Lower leg skin (tissue), 3 donors: ENCODE data around the gene KCNJ11.

Source experiments
- CTCF ChIP-seq, 3 donors: fragments of 450-650 bp; IDR thresholded peaks; one replicate each; pipeline ENCODE4 v1.5.1; 2016; ENCODE audit warnings: antibody characterized with exemption in 3 of 3, mild to moderate bottlenecking in 3 of 3, moderate library complexity in 2 of 3
- POLR2A ChIP-seq, 2 donors: fragments of 450-650 bp; IDR thresholded peaks; one replicate each; pipeline ENCODE4 v1.6.1; 2016 to 2017; ENCODE audit warnings: antibody characterized with exemption in 2 of 2, mild to moderate bottlenecking in 1 of 2, moderate library complexity in 1 of 2

DNA sequence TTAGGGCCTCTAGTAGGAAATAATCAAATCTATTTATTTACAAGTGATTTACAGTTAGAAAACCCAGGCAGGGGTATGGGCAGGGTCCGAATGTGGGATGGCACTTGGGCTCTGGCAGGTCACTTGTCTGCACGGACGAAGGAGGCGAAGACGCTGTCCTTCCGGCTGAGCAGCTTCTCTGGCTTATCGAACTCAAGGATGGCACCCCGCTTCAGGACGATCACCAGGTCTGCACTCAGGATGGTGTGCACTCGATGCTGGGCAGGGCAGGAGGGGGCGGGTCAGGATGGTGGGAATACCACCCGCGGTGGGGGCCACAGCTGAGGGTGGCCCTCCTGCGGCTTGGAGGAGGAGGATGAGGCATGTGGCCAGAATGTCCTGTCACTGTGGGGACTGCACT, 4.4 kb upstream of the KCNJ11 start:
- TF ChIP-seq POLR2A (IDR thresholded peaks at IDR 0.05) (no peak), CTCF (IDR thresholded peaks at IDR 0.05) (no peak)
